ENCODE results near the gene CACNB4.
"Not testable (repeated sequence)": the region's sequence is repeated elsewhere in the genome, so short reads cannot be mapped to it uniquely, and the experiment has no call there.

Gene CACNB4

DNA sequence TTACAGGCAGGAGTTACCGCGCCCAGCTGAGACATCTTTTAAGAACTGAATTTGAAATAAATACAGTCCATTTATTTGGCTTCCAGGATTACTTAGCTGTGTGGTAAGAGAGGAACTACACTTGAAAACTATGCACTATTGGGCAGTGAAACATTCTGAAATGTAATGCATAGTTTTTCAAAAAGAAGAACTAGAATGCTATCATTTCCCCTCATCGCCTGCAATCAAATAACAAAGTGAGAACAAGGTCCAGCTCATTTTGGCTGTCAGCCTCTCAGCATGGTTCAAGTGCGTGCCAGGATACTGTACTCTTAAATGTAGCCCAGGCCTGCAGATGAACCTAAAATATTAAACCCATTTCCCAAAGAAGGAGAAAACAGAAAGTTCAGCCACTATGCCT lies 194.0 kb downstream of the CACNB4 start:
- no peak for DNase-seq (ENCODE audit: low read depth)

DNA sequence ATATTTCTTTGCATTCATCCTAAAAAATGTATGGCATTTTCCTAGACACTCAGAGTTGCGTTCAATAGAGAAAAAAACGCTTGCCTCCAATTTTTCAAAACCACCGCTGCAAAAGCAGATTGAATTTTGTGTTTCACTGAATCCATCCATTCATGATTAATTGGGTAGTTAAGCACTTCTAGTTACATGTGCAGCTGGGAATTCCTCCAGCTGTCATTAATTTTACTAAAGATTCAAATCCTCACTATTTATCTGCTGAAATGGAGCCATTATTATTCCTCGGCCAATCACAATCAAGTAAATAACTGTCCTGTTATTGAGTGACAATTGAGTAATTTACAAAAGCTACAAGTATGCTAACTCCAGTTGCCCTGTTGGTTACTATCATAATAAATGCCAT lies 194.8 kb downstream of the CACNB4 start:
- no peak for DNase-seq (ENCODE audit: low read depth)

DNA sequence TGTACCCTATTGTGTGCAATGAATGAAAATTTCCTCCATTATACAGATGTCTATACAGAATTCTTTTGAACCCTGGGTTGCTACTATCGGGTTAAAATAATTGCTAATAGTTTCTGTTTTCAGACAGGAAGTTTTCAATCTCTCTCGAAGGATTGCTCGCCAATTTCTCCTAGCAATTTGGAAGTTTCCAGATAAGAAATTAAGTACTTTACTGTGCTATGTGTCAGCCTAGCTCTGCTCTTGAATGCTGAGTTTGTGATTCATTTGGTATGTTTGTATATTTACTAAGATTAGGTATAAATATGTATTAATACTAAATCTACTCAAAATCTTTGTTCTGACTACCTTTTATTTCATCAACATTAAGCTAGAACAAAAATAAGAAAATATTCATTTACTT lies 196.0 kb downstream of the CACNB4 start:
- no peak for DNase-seq (ENCODE audit: low read depth)

DNA sequence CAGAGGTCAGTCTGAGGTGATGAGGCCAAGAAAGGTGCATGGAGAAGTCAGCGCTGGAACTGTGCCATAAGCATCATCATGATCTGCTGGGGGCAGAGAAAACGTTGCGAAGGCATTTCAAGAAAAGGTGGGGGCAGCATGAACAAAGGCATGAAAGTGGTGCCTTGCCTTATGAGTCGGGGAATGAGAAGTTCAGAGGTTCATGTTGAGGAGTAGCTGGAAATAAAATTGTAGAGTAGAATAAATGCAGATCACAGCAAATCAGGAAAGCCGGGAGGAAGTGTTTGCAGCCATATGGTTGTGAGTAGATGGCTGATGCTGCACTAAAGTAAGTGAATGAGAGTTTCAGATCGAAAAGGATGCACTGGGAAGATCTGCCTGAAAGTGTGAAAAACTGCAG lies 198.5 kb downstream of the CACNB4 start:
- no peak for DNase-seq (ENCODE audit: low read depth)

DNA sequence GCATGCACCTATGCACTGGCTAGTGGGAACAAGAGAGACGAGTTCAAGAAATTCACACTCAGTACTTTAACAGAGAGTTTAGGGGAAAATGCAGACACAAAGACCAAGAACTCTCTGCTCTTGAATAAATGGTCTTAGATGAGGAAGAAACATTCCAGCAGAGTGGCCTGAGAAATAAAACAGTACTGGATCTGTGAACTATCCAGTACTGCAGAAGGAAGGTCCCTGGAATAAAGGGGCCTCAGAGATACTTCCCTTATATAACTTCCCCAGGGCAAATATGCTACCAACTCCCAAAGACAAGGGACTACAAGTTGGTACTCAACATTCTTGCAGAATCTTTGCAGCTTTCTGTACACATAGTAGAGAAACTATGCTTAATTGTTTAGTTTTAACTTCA lies 199.7 kb downstream of the CACNB4 start:
- DNase-seq (ENCODE audit: low read depth): no peak

DNA sequence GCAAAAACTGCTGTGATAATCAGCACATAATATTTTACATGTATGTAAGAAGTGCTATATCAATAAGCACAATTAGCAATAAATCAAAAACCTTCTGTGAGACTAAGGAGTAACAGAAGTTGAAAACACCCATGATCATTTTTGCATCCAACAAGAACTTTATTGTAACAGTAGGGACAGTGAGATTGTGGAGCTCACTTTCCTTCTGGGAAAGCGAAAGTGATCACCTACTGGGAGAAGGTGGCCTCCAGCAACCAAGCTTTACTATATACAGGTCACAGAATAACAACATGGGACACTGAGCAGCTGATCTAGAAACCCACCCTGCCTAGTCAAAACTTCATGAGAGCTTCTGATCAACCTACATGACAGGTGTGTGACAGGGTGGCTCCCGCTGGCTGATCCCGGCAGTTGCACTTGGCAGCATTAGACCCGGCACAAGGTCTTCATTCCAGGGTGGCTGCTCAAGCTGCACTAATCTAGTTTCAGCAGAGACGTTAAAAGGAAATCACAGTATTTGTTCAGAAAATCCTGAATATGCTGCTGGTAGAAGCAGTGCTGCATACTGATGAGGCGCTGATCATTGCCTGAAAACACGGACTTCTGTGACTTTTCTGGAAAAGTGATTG lies 207.2 kb downstream of the CACNB4 start:
- DNase-seq (ENCODE audit: low read depth): no peak

DNA sequence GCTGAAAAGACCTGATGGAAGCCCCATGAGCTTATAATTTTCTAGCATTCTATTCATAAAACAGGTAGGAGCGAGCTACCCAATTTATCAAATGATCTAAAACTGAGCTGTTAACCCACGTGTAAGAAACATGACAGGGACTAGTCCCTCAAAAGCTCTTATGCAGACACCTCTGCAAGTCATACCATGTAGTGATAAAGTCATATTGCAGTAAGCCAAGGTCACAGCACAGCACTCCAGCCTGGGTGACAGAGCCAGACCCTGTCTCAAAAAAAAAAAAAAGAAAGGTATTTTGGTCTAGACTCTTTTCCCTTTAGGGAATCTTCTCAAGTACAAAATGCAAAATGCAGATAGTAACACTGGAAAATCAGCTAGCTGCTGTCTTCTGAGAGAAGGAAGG lies 211.7 kb downstream of the CACNB4 start:
- no peak for DNase-seq (ENCODE audit: low read depth)

DNA sequence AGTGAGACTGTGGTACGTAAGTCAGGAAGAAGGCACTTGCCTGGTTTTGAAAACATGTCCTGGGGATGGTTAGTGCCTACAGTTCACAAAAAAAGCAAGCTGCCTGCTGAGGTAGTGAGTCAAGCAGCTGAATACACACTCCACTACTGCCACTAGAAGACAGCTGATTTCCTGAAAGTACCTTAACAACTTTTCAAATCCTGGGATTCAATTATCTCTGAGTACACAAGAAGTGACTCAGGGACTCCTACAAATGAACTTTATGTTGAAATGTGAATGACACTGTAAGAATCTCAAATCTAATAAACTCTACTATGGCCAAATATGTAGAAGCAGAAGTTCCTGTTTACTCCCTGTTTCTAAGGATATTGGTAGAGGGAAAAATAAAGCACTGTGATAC lies 212.6 kb downstream of the CACNB4 start:
- DNase-seq (ENCODE audit: low read depth): no peak

DNA sequence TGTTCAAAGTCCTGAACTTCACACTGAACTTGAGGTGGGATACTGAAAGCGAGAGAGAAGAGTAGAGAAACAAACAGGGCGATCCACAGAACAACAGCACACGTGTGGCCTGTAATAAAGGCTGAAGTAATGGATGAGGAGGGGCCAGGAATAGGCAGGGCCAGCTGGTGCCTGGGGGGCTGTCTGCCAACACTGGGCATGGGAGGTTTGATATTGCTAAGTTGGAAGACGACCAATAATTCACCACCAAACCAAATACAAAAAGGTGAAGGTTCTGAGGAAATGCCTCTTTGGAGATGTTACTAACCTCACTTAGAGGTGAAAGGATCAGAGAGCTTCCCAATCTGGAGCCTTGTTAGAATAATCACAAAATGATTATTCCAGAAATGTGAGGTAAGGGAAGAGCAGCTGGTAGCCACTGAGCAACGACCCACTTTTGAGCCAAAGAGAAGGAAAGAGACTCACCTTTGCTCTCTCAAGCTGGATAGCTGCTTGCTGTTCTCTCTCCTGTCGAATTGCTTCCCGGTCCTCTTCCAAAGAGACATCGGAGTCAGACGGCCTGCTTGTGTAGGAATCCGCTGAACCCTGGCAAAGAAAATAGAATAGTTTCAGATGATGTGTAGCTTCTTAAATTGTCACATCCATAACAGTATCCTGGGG lies 215.9 kb downstream of the CACNB4 start:
- no peak for DNase-seq (ENCODE audit: low read depth)

DNA sequence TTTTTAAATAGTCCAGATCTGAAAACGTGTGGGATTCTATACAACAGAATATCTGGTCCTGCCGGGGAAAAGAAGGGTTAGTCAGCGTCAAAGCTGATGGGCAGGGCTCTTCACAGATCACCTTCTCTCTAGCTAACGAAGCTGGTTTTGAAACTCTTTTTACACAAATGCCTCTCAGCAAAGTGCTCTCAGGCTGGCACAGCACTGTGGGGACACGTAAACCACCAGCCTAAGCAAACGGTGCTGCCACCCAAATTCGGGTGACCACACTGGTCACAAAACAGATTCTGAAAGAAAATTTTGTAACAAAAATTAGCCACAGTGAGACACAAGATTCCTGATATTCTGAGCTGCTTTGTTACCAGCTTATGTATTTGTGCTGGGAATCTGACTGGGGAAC lies 217.5 kb downstream of the CACNB4 start:
- DNase-seq (ENCODE audit: low read depth): no peak

DNA sequence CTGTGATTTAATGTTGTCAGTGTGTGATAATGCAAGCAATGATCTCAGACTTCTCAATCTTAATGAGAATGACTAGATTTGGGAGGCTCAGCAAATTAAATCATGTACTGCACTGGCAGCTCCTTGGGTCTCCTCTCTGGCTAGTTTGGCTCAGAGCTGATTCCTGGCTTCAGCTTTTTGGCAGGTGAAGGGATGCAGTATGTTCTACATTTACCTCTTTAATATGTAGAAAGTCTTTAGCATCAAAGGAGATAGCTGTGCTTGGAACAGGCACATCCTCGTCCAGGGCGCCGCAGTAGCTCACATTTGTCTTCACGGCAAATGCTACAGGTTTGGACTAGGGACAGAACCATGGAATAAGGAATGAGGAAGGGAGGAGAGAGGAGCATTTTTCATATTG lies 218.3 kb downstream of the CACNB4 start:
- no peak for DNase-seq (ENCODE audit: low read depth)

DNA sequence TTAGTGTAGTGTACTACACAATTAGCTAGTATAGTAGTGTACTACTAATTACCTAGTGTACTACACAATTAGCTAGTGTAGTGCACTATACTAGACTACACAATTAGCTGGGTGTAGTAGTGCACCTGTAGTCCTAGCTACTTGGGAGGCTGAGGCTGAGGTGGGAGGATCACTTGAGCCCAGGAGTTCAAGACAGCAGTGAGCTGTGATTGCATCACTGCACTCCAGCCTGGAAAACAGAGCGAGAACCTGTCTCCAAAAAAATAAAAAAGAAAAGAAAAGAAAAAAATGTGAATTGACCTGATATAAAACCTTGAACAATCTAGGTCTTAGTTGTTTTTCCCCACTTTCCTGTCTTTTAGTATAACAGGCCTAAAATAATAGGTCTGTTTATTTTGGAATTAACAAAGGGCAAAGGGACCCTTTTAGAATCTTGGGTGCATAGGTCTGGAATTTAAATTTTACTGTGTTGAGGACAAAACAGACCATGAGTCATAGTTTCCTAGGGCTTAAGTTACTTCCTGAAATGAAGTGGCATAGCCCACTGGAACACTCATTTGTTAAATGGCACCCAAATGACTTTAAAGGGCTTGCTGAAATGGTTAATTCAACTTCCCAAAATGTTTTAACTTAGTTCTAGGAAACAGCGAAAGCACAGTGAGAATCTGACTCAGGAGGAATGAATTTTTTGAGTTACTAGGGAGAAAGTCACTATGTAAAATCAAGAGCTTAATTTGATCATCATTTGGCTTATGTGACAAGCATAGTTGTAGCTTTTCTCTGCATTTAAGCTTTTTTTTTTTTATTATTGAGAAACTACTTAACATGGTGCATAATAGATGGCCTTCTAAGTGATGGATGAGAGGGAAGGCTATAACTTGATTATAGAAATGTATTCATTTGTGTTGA lies 219.9 kb downstream of the CACNB4 start:
- no peak for DNase-seq (ENCODE audit: low read depth)

DNA sequence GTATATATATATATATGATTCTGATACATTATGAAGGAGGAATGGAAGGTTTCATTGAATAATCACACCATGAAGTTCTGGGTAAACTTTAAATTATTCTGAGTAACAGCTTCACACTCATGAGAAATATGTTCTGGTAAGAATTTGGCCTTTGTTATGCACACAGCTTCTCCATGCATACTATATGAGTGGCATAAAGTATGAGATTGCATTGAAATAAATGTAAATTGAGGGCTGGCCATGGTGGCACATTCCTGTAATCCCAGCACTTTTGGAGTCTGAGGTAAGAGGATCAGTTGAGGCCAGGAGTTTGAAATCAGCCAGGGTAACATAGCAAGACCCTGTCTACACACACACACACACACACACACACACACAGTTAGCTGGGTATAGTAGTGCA lies 220.6 kb downstream of the CACNB4 start:
- DNase-seq (ENCODE audit: low read depth): no peak

DNA sequence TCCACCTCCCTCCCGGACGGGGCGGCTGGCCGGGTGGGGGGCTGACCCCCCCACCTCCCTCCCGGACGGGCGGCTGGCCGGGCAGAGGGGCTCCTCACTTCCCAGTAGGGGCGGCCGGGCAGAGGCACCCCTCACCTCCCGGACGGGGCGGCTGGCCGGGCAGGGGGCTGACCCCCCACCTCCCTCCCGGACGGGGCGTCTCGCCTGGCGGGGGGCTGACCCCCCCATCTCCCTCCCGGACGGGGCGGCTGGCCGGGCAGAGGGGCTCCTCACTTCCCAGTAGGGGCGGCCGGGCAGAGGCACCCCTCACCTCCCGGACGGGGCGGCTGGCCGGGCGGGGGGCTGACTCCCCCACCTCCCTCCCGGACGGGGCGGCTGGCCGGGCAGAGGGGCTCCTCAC lies 223.2 kb downstream of the CACNB4 start:
- not testable (repeated sequence) for DNase-seq (ENCODE audit: low read depth)

DNA sequence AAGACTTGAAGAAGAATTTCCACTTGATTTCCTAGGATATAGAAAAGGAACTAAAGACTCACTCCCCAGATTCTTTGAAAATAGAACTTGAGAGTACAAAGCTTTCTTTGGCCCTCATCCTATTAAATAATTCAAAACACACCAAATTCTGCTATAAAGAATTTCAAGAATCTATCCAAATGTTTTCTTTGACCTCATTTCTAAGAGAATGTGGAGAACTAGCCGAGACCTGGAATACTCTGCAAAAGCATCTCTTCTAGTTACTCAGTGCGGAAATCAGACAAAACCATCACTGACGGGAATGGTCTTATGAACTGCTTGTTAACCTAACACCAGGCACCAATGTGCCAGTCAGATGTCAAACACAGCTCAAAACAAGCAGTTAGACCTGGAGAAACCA lies 226.4 kb downstream of the CACNB4 start:
- DNase-seq (ENCODE audit: low read depth): no peak

DNA sequence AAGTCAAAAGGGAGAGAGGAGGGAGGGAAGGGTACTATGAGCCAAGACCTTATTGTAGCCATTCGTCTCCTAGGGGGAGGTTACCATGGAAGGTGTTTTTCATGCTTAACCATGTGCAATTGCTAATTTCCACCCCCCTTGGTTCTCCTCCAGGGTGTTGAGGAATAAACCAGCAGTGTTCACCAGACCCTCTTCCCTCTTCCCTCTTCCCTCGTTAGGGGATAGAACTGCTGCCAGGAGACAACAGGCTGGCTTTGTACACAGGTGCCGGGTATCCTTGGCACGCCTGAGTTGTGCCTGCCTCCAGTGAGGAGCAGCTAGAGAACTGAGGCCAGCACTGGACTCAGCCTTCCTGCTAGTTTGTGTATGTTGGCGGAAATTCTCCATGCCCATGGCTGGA lies 229.6 kb downstream of the CACNB4 start:
- no peak for DNase-seq (ENCODE audit: low read depth)

DNA sequence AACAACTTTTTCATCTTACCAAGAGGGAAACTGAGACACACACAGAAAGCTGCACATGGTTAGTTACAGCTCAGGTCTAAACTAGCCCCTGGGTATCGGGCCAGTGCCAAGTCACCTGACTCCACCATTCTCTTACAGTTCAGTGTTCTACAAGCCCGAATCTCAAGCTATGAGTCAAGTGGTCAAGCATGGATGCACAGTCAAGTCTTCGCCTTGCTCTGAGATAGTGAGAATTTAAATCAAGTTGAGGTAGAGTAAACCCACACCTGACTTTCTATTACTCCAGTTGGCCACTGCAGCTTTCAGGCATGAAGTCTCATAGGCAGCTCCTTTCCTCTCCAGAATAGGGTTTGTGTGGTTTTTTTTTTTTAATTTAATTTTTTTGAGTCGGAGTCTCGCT lies 236.1 kb downstream of the CACNB4 start:
- no peak for DNase-seq (ENCODE audit: low read depth)

DNA sequence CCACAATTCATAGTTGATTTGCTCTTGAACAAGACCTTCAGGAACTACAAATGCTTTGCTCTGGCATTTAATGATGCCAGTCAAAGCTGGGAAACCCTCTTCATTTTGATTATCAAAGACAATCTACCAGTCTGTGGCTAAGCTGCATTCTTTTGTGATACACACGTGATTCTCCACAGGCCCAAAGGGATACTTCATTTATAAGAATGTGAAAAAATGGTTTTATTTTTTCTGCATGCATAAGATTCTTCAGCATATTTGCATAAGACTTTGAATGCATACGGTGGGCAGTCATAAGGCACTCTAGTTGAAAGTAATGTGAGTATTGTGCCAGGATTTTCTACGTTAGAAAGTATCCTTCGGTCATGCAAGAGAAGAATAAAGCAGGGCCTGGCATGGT lies 237.7 kb downstream of the CACNB4 start:
- DNase-seq (ENCODE audit: low read depth): no peak

DNA sequence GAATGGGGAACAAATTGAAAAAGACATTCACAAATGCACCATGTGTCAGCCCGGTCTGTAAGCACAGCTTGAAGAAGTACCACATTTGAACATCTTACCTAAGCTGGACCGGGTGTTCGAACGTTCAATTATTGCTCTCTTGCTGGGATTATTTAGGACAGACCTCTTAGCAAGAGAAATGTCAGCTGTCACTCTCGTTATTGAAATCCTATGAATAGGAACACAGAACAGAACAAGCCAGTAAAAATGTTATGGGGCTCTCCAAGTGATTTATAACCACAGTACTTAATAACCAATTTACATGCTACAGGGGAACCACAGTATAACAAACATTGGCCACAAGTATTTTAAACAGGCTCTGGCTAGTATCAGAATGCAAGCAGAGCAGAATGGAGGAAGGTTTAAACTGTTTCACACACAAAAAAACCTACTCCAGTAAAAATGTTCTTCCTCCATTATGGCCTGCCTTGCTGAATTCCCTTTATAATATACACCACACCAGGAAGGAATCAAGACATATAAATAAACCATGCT lies 238.2 kb downstream of the CACNB4 start:
- DNase-seq (ENCODE audit: low read depth): no peak

DNA sequence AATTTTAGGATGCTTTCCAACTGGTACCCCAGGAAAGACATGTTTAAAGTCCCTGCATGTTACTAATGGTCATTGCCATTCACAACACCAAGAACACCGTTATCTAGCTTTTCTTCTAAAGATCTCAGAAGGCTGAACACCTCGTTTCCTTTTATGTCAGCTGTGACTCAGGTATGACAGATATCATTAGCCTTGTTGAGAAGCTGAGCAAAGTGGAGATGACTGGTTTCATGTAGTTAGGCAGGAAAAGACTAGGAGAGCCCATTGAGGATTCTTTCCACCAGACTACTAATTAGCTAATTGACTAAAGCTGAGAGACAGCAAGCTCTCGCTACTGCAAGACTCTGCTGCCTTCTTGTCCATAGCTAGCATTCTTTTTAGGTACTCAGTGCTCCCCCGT lies 238.6 kb downstream of the CACNB4 start:
- no peak for DNase-seq (ENCODE audit: low read depth)

DNA sequence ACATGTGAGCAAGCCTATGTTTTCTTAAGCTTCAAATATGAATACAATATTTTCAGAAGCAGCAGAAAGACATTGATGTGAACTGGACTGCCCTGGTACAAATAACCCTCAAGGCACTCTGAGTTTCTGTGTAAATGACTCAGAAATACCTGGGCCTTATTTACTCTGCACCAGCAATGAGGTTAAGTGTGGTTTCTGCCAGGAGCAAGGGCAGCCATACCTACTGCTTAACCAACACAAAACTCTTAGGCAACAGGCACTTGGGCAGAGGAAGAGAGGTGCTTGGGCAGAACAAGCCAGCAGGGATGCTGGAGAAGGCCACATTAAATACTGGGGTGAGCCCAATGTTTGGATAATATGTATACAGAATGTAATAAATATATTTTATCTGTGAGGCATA lies 241.2 kb downstream of the CACNB4 start:
- DNase-seq (ENCODE audit: low read depth): no peak

DNA sequence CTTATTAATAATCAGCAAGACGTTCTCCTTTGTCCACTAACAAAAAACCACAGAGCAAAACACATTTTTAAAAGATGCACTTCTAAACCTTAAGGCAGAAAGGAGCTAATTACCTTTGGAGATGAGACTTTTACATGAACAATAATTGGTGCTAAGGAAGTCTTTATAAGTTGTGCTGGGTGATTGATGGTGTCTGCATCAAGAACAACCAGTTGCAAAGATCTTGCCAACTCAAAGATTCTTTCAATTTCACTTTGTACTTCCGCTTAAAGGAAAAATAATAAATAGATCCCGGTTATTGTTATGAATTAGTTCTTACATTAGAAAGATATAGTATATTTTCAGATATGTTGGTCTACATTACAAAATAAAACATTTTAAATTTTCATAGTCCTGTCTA lies 243.7 kb downstream of the CACNB4 start:
- DNase-seq (ENCODE audit: low read depth): no peak
